DND-41 (cell line): ENCODE data around the gene FARP1.

ENCODE experiments used
- EZH2 ChIP-seq: IDR thresholded peaks from 3 replicates; pipeline ENCODE4 v1.6.1; 2012; ENCODE audit warnings: borderline replicate concordance, low read depth, mild to moderate bottlenecking, moderate library complexity, low read length, inconsistent platforms; ENCODE audit not compliant: severe bottlenecking
- TF ChIP-seq, protein P1 (sequence below): IDR thresholded peaks from 2 replicates; pipeline ENCODE4 v1.5.1; 2012; ENCODE audit warnings: borderline replicate concordance, low read length, moderate library complexity, mild to moderate bottlenecking; ENCODE audit not compliant: poor library complexity, severe bottlenecking; ENCODE audit errors: extremely low read depth

DNA sequence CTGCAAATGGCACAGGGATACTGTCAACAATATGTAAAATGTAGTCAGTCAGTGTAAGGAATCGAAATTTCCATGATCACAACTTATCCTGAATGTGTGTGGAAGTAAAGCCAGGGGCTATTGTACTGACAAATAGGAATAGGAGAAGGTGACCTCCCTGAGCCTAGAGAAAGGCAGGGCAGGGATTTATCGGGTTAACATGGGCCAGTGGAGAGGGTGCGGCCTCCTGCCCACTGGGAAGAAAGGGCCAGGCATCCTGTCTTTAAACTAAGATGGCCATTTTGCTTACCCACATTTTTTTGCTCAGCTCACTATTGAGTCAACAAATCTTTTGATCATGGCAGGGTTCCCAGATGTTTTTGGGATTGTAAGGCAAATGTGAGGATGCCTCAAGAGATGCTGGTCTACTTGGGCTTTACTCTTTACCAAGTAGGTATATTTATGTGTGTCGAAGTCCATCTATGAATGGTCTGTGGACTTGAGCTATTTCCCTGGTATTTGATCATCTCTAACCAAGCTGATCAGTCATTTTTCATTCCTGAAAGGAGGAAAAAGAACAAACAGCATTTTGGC, 150.8 kb downstream of the FARP1 start:
- TF ChIP-seq, protein P1, sequence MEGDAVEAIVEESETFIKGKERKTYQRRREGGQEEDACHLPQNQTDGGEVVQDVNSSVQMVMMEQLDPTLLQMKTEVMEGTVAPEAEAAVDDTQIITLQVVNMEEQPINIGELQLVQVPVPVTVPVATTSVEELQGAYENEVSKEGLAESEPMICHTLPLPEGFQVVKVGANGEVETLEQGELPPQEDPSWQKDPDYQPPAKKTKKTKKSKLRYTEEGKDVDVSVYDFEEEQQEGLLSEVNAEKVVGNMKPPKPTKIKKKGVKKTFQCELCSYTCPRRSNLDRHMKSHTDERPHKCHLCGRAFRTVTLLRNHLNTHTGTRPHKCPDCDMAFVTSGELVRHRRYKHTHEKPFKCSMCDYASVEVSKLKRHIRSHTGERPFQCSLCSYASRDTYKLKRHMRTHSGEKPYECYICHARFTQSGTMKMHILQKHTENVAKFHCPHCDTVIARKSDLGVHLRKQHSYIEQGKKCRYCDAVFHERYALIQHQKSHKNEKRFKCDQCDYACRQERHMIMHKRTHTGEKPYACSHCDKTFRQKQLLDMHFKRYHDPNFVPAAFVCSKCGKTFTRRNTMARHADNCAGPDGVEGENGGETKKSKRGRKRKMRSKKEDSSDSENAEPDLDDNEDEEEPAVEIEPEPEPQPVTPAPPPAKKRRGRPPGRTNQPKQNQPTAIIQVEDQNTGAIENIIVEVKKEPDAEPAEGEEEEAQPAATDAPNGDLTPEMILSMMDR: no peak
- TF ChIP-seq EZH2: no peak
